Measurements from ENCODE around the gene FOXL2NB.

- TF ChIP-seq CTCF (IDR thresholded peaks at IDR 0.05) (no peak), POLR2AphosphoS5 (IDR thresholded peaks at IDR 0.05) (no peak)
Measured at GRCh38 chr3:138971766-138972320, 24.8 kb downstream of the FOXL2NB start.
